Measurements from ENCODE around the gene TLX2. TPM values are rescaled to one million over a fixed set of nuclear protein-coding genes. Genes with fewer than 3 reads are reported as not detected.

The TLX2 gene
- total RNA-seq, 1 experiment from 2014 or later = not detected

GRCh38 chr2:74496997-74497776, 17.1 kb upstream of the TLX2 start:
- intact Hi-C loops (cut with micrococcal nuclease; ENCODE audit: unreplicated experiment) = no loop called here
- in situ Hi-C loops (cut with HindIII; ENCODE audit: low pct_unique_long_range_greater_than_20kb, low sequenced_read_pairs) = no loop called here

GRCh38 chr2:74497777-74498499, 16.3 kb upstream of the TLX2 start:
- ATAC-seq = no peak
- no peak overlapping the region for H3K27ac ChIP-seq (ENCODE audit: low read length)

More at GRCh38 chr2:74496997-74497776, 17.1 kb upstream of the TLX2 start:
- no peaks in the 10 kb centered on the region for H3K36me3 ChIP-seq (ENCODE audit: control insufficient read depth, insufficient read depth, low read length)
- DNase-seq (ENCODE audit: low read depth, low spot score) (no peak), ATAC-seq (no peak)
- no peak overlapping the region for H3K27ac ChIP-seq (ENCODE audit: low read length)
- CTCF ChIA-PET = no interaction called here
- H3K27me3 ChIP-seq (ENCODE audit: control insufficient read depth, insufficient read depth, low read length) = no peaks in the 10 kb centered on the region
- H3K9me3 ChIP-seq (ENCODE audit: control insufficient read depth, insufficient read depth, low read depth, low read length) = no peaks in the 10 kb centered on the region
- H3K4me1 ChIP-seq (ENCODE audit: control insufficient read depth, insufficient read depth, low read length) = peaks cover 32% of the 10 kb centered on the region
- TF ChIP-seq CTCF (IDR thresholded peaks at IDR 0.05) (no peak), POLR2AphosphoS5 (IDR thresholded peaks at IDR 0.05; ENCODE audit: low read depth, low read length) (0 out of 2 replicates have a peak, but pooled peaks have one; percentile 34)
- POLR2A ChIA-PET = no interaction called here
- H3K4me3 ChIP-seq (ENCODE audit: low read depth in 2 of 2, low read length in 2 of 2) = no peak overlapping the region
- no TSS peak for BruUV-seq (replicated peaks)

More at GRCh38 chr2:74497777-74498499, 16.3 kb upstream of the TLX2 start:
- H3K36me3 ChIP-seq (ENCODE audit: control insufficient read depth, insufficient read depth, low read length) = no peaks in the 10 kb centered on the region
- DNase-seq (ENCODE audit: low read depth, low spot score) = no peak
- H3K4me1 ChIP-seq (ENCODE audit: control insufficient read depth, insufficient read depth, low read length) = peaks cover 34% of the 10 kb centered on the region
- no peak overlapping the region for H3K4me3 ChIP-seq (ENCODE audit: low read depth in 2 of 2, low read length in 2 of 2)
- no TSS peak for BruUV-seq (replicated peaks)
- ChIA-PET POLR2A (no interaction called here), CTCF (no interaction called here)
- no peaks in the 10 kb centered on the region for H3K27me3 ChIP-seq (ENCODE audit: control insufficient read depth, insufficient read depth, low read length)
- TF ChIP-seq POLR2AphosphoS5 (IDR thresholded peaks at IDR 0.05; ENCODE audit: low read depth, low read length) (no peak), TCF7L2 (IDR thresholded peaks at IDR 0.05; ENCODE audit: low read depth, low read length) (no peak), CTCF (IDR thresholded peaks at IDR 0.05) (no peak), REST (IDR thresholded peaks at IDR 0.05; ENCODE audit: insufficient read depth in 1 of 2, low read depth in 2 of 2, low read length in 1 of 2) (no peak), SIN3A (IDR thresholded peaks at IDR 0.05; ENCODE audit: borderline replicate concordance, insufficient read depth, low read depth, low read length) (no peak)
- intact Hi-C loops (cut with micrococcal nuclease; ENCODE audit: unreplicated experiment) = no loop called here
- no peaks in the 10 kb centered on the region for H3K9me3 ChIP-seq (ENCODE audit: control insufficient read depth, insufficient read depth, low read depth, low read length)
- in situ Hi-C loops (cut with HindIII; ENCODE audit: low pct_unique_long_range_greater_than_20kb, low sequenced_read_pairs) = no loop called here

Measured in Panc1 (cell line).